ENCODE data around the gene KIAA1210. TPM values are rescaled to one million over a fixed set of nuclear protein-coding genes. Genes with fewer than 3 reads are reported as not detected.

Gene KIAA1210
- total RNA-seq, 1 experiment from 2014 or later: not detected

DNA sequence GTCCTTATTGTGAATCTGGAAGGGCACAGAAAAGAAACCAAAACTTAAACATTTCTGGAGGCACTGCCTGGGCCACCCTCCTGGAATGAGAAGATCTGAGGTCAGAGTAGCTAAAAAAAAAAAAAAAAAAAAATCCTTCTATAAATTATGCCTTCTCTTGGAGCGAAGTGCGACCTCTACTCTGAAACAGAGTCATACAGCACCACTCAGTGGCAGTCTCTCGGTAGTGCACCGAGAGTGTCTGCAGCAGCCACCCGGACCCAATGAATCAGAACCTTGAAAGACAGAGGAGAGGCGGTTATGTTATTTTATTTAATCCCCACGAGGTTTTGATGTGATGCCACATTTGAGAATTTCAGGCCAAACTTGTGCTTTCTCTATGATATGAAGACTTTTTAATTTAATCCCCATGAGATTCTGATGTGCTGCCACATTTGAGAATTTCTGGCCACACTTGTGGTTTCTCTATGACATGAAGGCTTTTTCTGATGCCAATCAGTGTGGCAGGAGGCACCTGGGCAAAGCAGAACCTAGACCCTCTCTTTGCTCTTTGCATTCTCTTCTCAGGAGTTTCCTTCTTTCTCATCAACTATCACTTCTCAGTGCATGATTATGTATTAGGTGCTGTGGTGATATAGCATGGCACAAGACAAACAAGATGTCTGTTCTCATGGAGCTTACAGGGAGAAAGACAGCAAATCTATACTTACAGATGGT lies 60.4 kb downstream of the KIAA1210 start:
- Histone ChIP-seq H3K9me3 (ENCODE audit: insufficient read depth, low read depth) (no peaks in the 10 kb centered on the region), H2AFZ (no peak overlapping the region), H3K79me2 (ENCODE audit: low read depth) (no peaks in the 10 kb centered on the region), H3K4me3 (no peak overlapping the region), H3K4me1 (replicated peaks; ENCODE audit: insufficient read depth) (no peaks in the 10 kb centered on the region), H3K4me2 (no peak overlapping the region), H3K27me3 (ENCODE audit: insufficient read depth, low read depth) (peaks cover 5% of the 10 kb centered on the region; the same call in 1 of the 2 replicates), H4K20me1 (ENCODE audit: insufficient read depth) (no peaks in the 10 kb centered on the region), H3K27ac (no peak overlapping the region), H3K36me3 (ENCODE audit: low read depth) (no peaks in the 10 kb centered on the region), H3K9me2 (ENCODE audit: insufficient read depth) (no peaks in the 10 kb centered on the region), H3F3A (ENCODE audit: insufficient read depth, low read depth) (no peaks in the 10 kb centered on the region)
- intact Hi-C loops (cut with micrococcal nuclease; ENCODE audit: unreplicated experiment): loop anchor here (1.0 to 10.0 kb wide), 5 partner anchors 62 to 612 kb away; no protein-coding TSS in a partner anchor
- peak; percentile 93 for TF ChIP-seq CTCF (conservative IDR thresholded peaks at IDR 0.05)
- no peak for TF ChIP-seq EZH2 (IDR thresholded peaks at IDR 0.05; ENCODE audit: low read depth)
- CTCF ChIA-PET: interaction anchor here (0.5 to 1.4 kb wide), 52 partner anchors 8 to 755 kb away, joined by 3 to 32 read pairs (median 6); no protein-coding TSS in a partner anchor
- DNase-seq: peak; percentile 52 to 71
- BruUV-seq (replicated peaks): no TSS peak
- POLR2A ChIA-PET (ENCODE audit: unreplicated experiment): no interaction called here

- Histone ChIP-seq H3F3A (ENCODE audit: insufficient read depth, low read depth) (no peaks in the 10 kb centered on the region), H4K20me1 (ENCODE audit: insufficient read depth) (no peaks in the 10 kb centered on the region), H3K9me3 (ENCODE audit: insufficient read depth, low read depth) (no peaks in the 10 kb centered on the region), H3K4me2 (no peak overlapping the region), H3K79me2 (ENCODE audit: low read depth) (no peaks in the 10 kb centered on the region), H3K27me3 (ENCODE audit: insufficient read depth, low read depth) (peaks cover 3% of the 10 kb centered on the region; the same call in 1 of the 2 replicates), H3K4me1 (replicated peaks; ENCODE audit: insufficient read depth) (no peaks in the 10 kb centered on the region), H3K9me2 (ENCODE audit: insufficient read depth) (no peaks in the 10 kb centered on the region), H2AFZ (no peak overlapping the region), H3K4me3 (no peak overlapping the region), H3K36me3 (ENCODE audit: low read depth) (no peaks in the 10 kb centered on the region), H3K27ac (no peak overlapping the region)
- intact Hi-C loops (cut with micrococcal nuclease; ENCODE audit: unreplicated experiment): loop anchor here (10.0 kb wide), 1 partner anchor 609 kb away; no protein-coding TSS in a partner anchor
- BruUV-seq (replicated peaks): no TSS peak
- DNase-seq: no peak
- TF ChIP-seq CTCF (conservative IDR thresholded peaks at IDR 0.05): no peak
- no peak for TF ChIP-seq EZH2 (IDR thresholded peaks at IDR 0.05; ENCODE audit: low read depth)
- CTCF ChIA-PET: no interaction called here
- POLR2A ChIA-PET (ENCODE audit: unreplicated experiment): no interaction called here
Observed at GRCh38 chrX:119063428-119063827, 64.2 kb downstream of the KIAA1210 start.

GRCh38 chrX:119062750-119063374 lies 64.8 kb downstream of the KIAA1210 start:
- no peak for TF ChIP-seq CTCF (conservative IDR thresholded peaks at IDR 0.05)
- no peak for TF ChIP-seq EZH2 (IDR thresholded peaks at IDR 0.05; ENCODE audit: low read depth)
- Histone ChIP-seq H3K4me2 (no peak overlapping the region), H3K9me2 (ENCODE audit: insufficient read depth) (no peaks in the 10 kb centered on the region), H3K79me2 (ENCODE audit: low read depth) (no peaks in the 10 kb centered on the region), H3K9me3 (ENCODE audit: insufficient read depth, low read depth) (no peaks in the 10 kb centered on the region), H3K27me3 (ENCODE audit: insufficient read depth, low read depth) (no peaks in the 10 kb centered on the region; the same call in 1 of the 2 replicates), H4K20me1 (ENCODE audit: insufficient read depth) (no peaks in the 10 kb centered on the region), H3K36me3 (ENCODE audit: low read depth) (no peaks in the 10 kb centered on the region), H3K27ac (no peak overlapping the region), H3K4me1 (replicated peaks; ENCODE audit: insufficient read depth) (no peaks in the 10 kb centered on the region), H3K4me3 (no peak overlapping the region), H2AFZ (no peak overlapping the region), H3F3A (ENCODE audit: insufficient read depth, low read depth) (no peaks in the 10 kb centered on the region)
- BruUV-seq (replicated peaks): no TSS peak
- intact Hi-C loops (cut with micrococcal nuclease; ENCODE audit: unreplicated experiment): loop anchor here (10.0 kb wide), 1 partner anchor 608 kb away; no protein-coding TSS in a partner anchor
- ChIA-PET POLR2A (ENCODE audit: unreplicated experiment) (interaction anchor here (0.5 kb wide), 1 partner anchor 436 kb away, joined by 21 read pairs; no protein-coding TSS in a partner anchor), CTCF (interaction anchor here (0.6 kb wide), 1 partner anchor 247 kb away, joined by 5 read pairs; no protein-coding TSS in a partner anchor)
- DNase-seq: no peak

Data from PC-9 (cell line).